GM23248 (cell line): ENCODE measurements around the gene HHATL.

Experiments
- EZH2 ChIP-seq: fragments of 200-600 bp; sonication (generic); IDR thresholded peaks from 2 replicates; pipeline ENCODE4 v1.6.1; 2018; ENCODE audit warnings: antibody characterized with exemption, mild to moderate bottlenecking; ENCODE audit not compliant: insufficient read depth, poor library complexity, severe bottlenecking
- EZH2phosphoT487 ChIP-seq: fragments of 200-600 bp; sonication (generic); IDR thresholded peaks from 2 replicates; pipeline ENCODE4 v1.6.1; 2018; ENCODE audit warnings: antibody characterized with exemption, moderate library complexity, mild to moderate bottlenecking, low read depth; ENCODE audit not compliant: insufficient read depth

- TF ChIP-seq EZH2phosphoT487: no peak
- no peak for TF ChIP-seq EZH2
These were observed 36.6 kb downstream of the HHATL start for GRCh38 chr3:42666022-42666421.
